ENCODE measurements around the gene RPS8. TPM values are rescaled to one million over a fixed set of nuclear protein-coding genes. Genes with fewer than 3 reads are reported as not detected.

RPS8 gene
- total RNA-seq, 1 donor from 2014 or later, result 2,191 TPM

GRCh38 chr1:44826375-44827196 lies 51.2 kb downstream of the RPS8 start:
- Mint-ChIP-seq H3K4me3 (no peak overlapping the region), H3K4me1 (peaks cover 6% of the 10 kb centered on the region), H3K27me3 (ENCODE audit: low read depth) (no peaks in the 10 kb centered on the region), H3K36me3 (no peaks in the 10 kb centered on the region), H3K9me3 (no peaks in the 10 kb centered on the region), H3K27ac (no peak overlapping the region)
- no peak for DNase-seq (ENCODE audit: low spot score in 2 of 2, unreplicated experiment in 2 of 2)
- no peak for TF ChIP-seq CTCF (IDR thresholded peaks at IDR 0.05; ENCODE audit: unreplicated experiment)

- H3K36me3 Mint-ChIP-seq, result no peaks in the 10 kb centered on the region
- no peaks in the 10 kb centered on the region for H3K9me3 Mint-ChIP-seq
- no peak for DNase-seq (ENCODE audit: low spot score in 2 of 2, unreplicated experiment in 2 of 2)
- H3K4me3 Mint-ChIP-seq, result no peak overlapping the region
- peaks cover 15% of the 10 kb centered on the region for H3K4me1 Mint-ChIP-seq
- H3K27me3 Mint-ChIP-seq (ENCODE audit: low read depth), result no peaks in the 10 kb centered on the region
- no peak overlapping the region for H3K27ac Mint-ChIP-seq
- no peak for TF ChIP-seq CTCF (IDR thresholded peaks at IDR 0.05; ENCODE audit: unreplicated experiment)
Measured at GRCh38 chr1:44827197-44828002, 52.1 kb downstream of the RPS8 start.

- Mint-ChIP-seq H3K9me3 (no peaks in the 10 kb centered on the region), H3K4me1 (peaks cover 19% of the 10 kb centered on the region), H3K36me3 (no peaks in the 10 kb centered on the region), H3K27ac (no peak overlapping the region), H3K4me3 (no peak overlapping the region), H3K27me3 (ENCODE audit: low read depth) (no peaks in the 10 kb centered on the region)
- no peak for TF ChIP-seq CTCF (IDR thresholded peaks at IDR 0.05; ENCODE audit: unreplicated experiment)
- no peak for DNase-seq (ENCODE audit: low spot score in 2 of 2, unreplicated experiment in 2 of 2)
Measured at GRCh38 chr1:44828003-44828651, 52.8 kb downstream of the RPS8 start.

Other genes with a start within 250 kb of the RPS8 start
- 8.9 to 9.9 TPM (median 9.8 TPM) in 3 replicates for gene TMEM53, start 101.1 kb upstream of the RPS8 start, total RNA-seq
- gene ARMH1, start 100.8 kb upstream of the RPS8 start, total RNA-seq, result 14.9 to 19.1 TPM (median 17.9 TPM) in 3 replicates
- gene RNU5D-1, start 44.4 kb upstream of the RPS8 start, total RNA-seq, result not detected in 3 replicates
- 17.1 to 20.4 TPM (median 18.2 TPM) in 3 replicates for gene KIF2C, start 35.7 kb upstream of the RPS8 start, total RNA-seq
- gene BEST4, start 12.6 kb downstream of the RPS8 start, total RNA-seq, result 1.4 to 1.7 TPM (median 1.4 TPM) in 3 replicates
- gene PLK3, start 24.8 kb downstream of the RPS8 start, total RNA-seq, result 24.7 to 27.5 TPM (median 27.4 TPM) in 3 replicates
- 0.31 to 0.72 TPM (median 0.47 TPM) in 3 replicates for gene DYNLT4, start 31.8 kb downstream of the RPS8 start, total RNA-seq
- gene BTBD19, start 33.0 kb downstream of the RPS8 start, total RNA-seq, result 33.6 to 43.7 TPM (median 38.3 TPM) in 3 replicates
- 1.4 to 1.7 TPM (median 1.4 TPM) in 3 replicates for gene PTCH2, start 67.7 kb downstream of the RPS8 start, total RNA-seq
- 20.8 to 23.5 TPM (median 21.3 TPM) in 3 replicates for gene EIF2B3, start 211.1 kb downstream of the RPS8 start, total RNA-seq
- gene HECTD3, start 235.8 kb downstream of the RPS8 start, total RNA-seq, result 30.3 to 34.3 TPM (median 32.3 TPM) in 3 replicates
- 84.0 to 88.3 TPM (median 85.6 TPM) in 3 replicates for gene UROD, start 236.7 kb downstream of the RPS8 start, total RNA-seq

Data from mesothelial cell of epicardium (in vitro differentiated cells).